GM19324 (cell line): Measurements from ENCODE around the gene YIPF3.
"Not testable (repeated sequence)": the region's sequence is repeated elsewhere in the genome, so short reads cannot be mapped to it uniquely, and the experiment has no call there.

ENCODE experiments used
- ATAC-seq: cut with Tn5 transposase; IDR thresholded peaks from one replicate; pipeline ENCODE4 v1.9.1; 2021; ENCODE audit warnings: mild to moderate bottlenecking, moderate library complexity; ENCODE audit not compliant: unreplicated experiment, low FRiP score

The YIPF3 gene

DNA sequence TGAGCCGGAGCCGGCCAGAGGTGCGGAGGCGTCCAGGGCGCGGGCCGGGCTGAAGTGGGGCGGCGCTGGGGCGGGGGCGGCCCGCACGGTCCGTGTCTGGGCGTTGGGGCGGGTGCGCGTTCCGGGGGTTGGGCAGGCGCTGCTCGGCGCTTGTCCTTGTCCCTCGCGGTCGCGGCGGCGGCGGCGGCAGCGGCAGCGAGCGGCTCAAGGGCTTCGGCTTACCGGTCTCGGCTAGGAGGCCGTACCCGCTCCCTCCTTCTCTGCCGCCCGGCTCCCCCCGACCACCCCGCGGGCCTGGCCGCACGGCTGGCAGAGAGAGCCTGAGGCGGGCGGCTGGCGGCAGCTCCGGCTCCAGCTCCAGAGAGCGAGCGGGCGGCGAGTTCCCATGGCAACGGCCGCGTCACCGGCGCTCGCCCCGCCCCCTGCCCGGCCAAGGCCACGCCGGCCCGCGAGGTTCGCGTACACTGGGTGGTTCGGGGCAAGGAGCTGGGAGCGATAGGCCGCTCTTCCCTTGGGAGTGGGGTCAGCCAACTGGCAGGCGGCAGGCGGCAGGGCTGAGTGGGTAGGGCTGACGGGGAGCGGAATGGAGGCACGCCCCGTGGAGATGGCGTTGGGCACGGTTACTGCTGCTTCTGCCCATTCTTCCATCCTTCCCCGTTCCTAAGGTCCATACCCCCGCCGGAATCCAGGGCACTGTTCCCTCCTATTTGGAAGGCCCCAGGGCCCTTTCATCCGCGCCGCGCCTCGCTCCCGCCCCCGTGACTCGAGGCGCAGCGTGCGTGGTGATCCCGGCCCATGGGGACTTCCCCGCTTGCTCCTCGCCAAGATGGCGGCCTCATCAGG is 6.5 kb downstream of the YIPF3 start, which contains the start of gene LRRC73:
Gene LRRC73 (minus strand): TSS at position 363 of the 843 bp plus-strand sequence. CDS start 561 bp downstream, outside the sequence.
- peak; percentile 53 for ATAC-seq

DNA sequence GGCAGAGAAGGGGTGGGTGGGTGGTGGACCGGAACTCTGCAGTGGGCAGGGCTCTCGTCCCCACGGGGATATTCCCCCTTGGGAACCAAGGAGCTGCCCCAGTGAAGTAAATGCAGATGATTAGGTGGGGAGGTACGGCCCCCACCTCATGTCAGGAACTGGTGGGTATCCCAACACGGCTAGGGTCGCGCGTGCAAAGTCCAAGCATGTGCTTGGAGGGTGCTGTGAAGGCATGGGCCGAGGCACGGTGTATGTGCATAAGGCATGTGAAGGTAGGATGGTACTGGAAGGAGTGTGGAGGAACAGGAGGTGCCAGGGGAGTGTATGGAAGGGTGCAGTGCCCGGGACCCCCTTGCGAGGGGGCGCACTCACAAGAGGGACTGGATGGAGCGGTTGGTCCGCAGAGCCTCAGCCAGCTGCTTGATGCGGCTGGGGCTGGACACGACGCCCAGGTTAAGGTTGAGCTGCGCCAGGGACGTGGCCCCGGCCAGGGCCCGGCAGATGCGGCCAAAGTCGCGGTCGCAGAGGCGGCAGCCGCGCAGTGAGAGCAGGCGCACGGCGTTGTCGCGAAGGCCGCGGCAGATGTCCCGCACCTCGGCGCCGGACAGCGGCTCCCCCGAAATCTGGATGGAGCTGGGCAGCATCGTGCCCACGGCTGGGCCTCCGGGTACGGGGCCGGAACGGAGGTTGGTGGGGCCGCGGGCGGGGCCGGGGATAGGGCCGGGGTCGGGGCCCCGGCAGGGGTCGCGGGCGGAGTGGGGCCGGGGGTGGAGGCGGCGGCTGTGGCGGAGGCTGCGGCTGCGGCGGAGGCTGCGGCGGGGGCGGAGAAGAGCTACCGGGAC is 7.4 kb downstream of the YIPF3 start:
- peak; percentile 4 for ATAC-seq

DNA sequence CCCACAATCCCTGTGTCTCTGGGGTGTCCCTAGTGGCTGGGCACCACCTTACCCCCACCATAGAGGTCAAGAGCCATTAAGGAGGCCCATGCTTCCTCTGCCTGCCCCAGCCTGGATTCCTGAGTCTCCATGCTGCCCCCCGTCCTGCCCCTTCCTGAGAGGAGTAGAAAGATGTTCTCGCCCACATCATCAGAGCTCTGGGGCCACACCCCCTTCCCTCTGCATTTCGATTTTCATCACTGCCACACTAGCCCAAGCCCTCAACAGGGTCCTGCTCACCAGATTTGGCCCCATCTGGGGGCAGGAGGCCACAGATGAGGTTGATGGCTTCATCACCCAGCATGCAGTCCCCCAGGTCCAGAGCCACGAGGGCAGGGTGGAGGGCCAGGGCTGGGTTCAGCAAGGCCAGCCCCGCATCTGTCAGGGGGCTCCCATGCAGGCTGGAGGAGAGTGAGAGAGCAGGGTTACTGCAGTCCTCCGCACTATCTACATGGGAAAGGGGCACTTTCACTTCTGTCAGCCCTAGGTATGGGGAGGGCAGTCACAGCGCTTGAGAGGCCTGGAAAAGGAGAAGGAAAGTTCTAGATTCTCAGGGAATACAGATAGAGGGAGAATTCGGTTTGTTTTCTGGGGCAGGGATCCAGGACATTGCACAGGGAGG is 8.1 kb downstream of the YIPF3 start:
- ATAC-seq = no peak

DNA sequence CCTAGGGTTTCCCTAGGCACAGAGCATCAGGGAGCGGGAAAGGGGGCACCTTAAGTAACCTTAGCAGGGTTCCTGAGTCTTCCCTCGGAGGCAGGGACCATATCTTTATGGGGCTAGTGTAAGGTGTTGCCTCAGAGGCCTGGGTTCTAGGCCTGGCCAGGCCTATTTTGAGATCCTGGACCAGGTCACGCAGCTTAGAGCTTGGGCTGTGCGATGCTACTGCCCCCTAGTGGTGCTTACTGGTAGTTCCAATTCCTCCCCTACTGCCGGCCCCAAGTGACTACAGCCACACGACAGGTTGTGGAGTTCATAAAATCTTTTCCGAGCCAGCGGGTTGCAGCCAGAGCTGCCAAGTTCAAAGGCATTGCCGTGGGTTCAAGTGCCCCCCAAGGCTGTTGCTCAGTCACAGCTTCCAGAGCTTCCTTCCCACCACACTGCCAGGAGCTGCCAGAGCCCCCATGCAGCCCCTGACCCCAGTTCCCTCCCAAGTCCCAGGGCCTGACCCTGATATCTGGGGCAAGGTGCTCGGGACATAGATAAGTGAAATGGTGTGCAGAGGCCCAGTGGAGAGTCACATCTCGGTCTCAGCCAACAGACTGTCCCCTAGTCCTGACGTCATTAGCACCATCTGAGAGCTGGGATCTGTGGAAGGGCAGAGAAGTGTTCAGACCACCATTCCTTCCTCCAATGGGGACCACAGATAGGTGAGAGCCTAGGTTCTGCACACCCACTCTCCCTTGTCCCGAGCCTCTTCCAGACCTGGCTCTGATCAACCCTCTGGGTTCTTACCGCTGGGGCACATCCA is 9.9 kb downstream of the YIPF3 start:
- no peak for ATAC-seq

DNA sequence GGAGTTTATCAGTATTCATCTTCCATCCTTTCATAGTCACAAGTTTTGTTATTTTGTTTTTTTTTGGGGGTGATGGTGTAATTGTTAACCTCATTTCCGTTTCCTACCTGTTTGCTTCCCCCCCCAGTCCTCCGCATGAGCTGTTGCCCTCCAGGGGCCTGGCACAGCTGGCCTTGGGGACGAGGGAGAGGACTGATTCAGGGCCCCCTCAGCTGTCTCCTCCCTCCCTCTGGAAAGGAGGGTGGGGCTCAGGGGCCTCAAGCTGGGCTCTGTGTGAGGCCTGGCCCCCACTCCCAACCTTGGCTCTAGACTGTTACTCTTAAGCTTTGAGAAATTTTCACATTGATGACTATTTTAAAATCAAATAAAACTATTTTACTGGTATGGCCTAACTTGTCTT is 10.6 kb downstream of the YIPF3 start:
- ATAC-seq = no peak

DNA sequence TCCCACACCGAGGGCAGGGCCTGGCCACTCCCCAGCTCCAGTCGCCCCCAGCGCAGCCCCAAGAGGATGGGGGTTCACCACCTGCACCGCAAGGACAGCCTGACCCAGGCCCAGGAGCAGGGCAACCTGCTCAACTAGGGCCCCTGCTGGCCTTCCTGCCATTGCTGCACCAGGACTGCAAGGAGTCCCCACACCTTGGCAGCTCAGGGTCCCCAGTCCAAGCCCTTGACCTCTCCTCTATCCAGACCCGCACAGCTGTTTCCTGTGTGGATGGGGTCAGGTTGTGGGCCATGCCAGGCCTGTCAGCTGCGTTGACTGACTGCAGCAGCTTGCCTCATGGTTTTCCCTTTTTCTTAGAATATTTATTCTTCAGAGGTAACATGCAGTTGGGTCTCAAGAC is 11.0 kb downstream of the YIPF3 start:
- no peak for ATAC-seq

DNA sequence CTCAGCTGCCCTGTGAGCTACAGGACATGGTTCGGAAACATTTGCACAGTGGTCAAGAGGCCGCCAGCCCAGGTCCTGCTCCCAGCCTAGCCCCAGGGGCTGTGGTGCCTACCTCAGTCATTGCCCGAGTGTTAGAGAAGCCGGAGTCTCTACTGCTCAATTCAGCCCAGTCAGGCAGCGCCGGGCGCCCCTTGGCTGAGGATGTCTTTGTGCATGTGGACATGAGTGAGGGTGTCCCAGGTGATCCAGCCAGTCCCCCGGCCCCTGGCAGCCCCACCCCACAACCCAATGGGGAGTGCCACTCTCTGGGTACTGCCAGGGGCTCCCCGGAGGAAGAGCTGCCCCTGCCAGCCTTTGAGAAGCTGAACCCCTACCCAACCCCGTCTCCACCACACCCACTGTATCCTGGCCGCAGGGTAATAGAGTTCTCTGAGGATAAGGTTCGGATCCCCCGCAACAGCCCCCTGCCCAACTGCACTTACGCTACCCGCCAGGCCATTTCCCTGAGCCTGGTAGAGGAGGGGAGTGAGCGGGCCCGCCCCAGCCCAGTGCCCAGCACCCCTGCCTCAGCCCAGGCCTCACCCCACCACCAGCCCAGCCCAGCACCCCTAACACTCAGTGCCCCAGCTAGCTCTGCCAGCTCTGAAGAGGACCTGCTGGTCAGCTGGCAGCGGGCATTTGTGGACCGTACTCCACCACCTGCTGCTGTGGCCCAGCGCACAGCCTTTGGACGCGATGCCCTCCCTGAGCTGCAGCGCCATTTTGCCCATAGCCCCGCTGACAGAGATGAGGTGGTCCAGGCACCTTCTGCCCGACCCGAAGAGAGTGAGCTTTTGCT is 11.8 kb downstream of the YIPF3 start:
- no peak for ATAC-seq

DNA sequence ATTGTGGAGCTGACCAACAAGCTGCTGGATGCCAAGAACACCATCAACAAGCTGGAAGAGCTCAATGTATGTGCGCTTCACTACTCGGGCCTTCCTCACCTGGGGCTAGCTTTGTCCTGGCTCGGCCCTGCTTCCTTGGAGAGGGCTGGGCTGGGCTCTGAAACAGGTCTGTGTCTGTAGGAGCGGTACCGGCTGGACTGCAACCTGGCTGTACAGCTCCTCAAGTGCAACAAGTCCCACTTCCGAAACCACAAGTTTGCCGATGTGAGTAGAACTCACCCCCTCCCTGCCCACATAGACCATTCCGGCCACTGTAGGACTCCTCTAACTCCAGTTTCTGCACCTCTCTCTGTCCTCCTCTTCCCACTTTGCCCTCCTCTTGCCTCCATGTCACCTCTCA is 13.3 kb downstream of the YIPF3 start:
- no peak for ATAC-seq

DNA sequence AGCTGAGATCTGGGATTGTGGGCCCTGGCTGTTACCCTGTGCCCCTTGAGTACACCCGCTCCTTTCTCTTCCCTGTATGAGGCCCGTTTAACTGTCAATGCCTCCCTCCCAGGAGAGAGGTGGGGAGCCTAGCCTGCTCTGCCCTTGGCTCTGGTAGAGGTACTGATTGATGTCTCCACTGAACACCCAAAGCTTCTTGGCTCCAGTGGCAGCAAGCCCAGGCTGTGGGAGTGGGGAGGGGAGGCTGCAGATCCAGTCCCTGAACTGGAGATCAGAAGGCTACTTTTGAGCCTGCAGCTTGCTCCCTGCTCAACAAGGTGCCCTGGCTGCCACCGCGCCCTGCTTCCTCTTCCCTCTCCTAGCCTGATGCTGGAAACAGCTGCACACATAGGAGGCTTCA is 14.1 kb downstream of the YIPF3 start:
- no peak for ATAC-seq

DNA sequence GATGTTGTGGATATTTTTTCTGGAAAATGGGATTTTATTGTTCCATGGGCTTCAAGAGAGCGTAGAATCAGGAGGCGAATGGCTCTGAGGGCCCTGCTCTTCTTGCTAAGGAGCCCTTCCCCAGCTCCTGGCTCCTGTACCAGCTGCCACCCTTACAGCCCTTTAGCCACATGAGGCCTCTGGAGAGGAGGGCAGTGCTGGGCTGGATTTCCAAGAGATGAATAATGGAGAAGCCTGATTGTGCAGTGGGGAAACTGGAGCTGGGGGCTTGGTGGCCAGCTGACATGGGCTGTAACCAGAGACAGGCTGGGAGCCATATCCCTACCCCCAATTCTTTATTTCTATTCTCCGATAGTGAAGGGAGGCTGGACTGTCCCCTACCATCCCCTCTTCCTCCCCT is 15.8 kb downstream of the YIPF3 start:
- ATAC-seq = no peak

DNA sequence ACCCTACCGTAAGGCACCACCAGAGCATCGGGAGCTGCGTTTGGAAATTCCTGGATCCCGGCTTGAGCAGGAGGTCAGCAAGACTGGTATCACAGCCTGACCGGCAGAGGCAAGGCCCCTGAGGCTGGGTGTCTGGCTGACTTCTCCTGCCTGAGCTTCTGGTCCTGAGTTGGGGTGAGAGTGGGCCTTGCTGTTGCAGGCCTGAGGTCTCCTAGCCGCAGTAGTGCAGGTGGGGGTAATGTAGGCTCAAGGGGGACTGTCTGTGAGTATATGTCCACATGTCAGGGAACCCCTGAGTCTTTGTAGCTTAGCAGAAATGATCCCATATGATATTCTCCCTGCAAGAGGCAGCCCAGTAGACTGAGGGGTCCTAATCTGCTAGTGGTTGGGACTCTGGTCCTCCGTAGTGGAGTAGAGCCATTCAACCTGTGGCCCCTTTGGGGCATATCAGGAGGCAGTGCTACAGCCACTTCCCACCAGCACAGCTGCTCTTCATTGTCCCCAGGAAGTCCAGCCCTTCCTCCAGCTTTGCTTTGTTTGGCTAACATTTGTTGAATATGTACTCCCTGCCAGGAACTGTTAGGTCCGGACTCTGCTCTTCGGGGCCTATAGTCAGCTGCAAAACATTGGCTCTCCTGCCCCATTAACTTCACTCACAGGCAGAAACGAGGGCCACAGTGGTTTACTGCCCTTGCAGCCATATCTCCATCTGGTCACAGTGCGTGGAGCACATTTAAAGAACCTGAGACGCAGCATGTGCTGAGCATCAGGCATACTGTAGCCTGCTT is 17.5 kb downstream of the YIPF3 start:
- no peak for ATAC-seq

DNA sequence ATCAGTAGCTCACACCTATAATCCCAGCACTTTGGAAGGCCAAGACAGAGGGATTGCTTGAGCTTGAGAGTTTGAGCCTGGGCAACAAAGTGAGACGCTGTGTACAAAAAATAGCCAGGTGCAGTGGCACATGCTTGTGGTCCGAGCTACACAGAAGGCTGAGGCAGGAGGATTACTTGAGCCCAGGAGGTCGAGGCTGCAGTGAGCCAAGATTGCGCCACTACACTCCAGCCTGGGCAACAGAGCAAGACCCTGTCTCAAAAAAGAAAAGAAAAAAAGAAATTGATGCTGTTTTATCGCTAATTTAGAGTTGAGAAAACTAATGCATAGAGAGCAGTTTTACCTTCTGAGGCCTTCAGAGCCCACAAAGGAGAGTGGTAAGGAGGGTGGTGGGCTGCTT is 18.4 kb downstream of the YIPF3 start:
- ATAC-seq = not testable (repeated sequence)

DNA sequence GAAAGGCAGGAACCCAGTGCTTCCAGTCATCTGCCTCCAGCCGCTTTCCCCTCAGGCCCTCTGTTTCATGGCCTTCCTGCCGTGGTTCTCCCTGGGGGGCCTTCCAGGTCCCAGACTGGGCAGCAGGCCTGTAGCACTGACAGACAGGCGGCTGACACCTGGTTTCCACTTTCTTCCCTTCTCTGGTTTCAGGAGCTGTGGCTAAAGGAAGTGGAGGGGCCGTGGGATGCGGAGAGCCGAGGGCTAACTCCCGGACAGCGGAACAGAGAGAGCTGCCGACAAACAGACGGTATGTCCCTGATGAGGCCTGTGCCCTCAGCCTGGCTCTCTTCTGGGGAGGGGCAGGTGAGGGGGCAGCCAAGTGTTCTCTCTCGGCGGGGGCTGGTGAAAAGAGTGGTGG is 19.0 kb downstream of the YIPF3 start:
- no peak for ATAC-seq

DNA sequence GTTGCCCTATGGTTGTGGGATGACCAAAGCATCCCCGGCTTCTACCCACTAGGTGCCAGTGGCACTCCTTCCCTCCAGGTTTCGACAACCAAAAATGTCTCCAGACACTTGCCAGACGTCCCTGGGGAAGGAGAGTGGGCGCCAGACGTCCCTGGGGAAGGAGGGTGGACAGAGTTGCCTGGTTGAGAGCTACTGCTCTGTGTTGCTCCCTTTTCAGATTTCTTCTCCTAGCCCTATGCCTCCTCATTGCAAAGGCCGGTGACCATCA is 19.7 kb downstream of the YIPF3 start:
- ATAC-seq = no peak

DNA sequence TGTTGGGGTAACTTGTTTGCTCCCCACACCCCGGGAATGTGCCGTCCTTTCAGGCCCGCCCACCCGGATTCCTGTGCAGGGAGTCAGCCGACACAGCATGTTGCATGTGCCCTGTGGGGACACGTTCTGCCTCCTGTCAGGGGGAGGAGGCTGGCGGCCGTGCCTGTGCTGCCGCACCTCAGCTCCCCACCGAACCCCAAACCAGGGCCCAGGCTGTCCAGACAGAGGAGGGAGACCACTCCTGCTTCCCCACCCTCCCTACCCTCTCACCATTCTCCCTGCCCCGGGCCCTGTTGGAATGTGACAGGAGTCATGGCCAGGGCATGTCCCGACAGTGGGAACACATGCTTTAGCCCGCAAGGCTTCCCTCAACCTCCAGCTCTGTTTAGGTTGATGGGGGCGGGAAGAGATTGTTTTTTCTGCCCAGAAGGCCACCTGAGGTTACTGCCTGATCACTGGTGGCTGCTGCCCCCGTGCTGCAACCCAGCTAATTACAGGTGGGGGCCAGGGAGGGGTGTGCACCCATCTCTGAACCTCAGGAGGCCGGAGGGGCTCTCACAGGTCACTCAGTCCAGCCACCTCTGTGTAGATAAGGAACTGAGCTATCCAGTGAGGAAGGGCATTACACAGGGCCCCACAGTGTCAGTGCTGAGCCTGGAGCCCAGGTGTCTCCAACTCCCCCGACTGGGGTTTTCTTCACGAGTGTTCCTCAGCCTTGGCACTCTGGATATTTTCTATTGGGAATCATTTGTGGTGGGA is 20.2 kb downstream of the YIPF3 start:
- no peak for ATAC-seq

DNA sequence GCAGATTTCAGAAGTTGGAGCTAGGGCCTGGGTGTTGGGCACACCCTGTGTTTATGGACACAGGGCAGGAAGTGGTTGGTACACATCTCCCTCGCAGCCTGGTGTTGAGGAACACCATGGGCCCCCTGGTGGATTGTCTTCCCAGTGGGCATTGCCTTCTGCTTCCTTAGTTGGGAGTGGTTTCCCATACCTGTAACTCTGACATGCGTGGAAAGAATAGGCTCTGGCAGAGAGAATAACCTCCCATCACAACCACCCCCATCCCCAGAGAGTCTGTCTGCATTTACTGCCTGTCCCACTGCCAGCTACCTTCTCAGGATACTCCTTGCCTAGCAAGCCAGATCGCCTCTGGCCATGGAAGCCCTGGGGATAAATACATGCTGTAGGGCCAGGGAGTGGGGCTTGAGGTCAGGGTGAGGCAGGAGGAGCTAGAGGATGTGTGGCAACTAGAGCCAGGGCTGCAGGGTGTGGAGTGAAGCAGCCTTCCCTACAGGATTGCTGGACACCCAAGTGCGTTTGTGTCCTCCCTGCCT is 21.3 kb downstream of the YIPF3 start:
- no peak for ATAC-seq

DNA sequence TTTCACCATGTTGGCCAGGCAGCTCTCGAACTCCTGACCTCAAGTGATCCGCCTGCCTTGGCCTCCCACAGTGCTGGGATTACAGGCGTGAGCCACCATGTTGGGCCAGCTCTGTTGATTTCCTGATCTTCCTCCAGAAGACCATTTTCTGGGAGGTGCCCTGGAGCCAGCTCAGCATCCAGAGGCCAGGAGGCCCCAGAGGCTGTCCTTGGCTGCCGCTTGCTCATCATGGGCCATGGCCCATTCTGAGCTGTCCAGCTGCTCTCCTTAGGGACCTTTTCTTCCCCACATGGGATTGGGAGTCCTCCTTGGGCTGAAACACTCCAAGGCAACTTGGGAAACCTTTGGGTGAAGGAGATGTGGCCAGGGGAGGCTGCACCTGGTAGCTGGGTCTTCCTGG is 22.0 kb downstream of the YIPF3 start:
- ATAC-seq = no peak

DNA sequence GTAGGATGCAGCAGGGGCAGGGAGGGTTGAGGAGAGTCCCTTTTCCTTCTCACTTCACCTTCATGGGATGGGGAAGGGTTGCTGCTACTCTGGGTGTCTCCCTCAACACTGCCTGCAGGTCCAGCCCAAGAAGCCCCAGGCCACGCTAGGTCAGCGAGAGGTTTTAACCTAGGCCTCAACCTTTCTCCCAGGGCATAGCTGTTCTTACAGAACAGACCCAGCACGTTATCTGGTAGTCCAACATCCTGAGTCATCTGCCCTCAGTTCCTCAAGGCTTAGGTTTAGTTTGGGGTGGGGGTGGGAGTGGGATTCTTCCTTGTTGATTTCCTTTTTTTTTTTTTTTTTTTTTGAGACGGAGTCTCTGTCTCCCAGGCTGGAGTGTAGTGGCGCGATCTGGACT is 22.4 kb downstream of the YIPF3 start:
- ATAC-seq = no peak
